GM21367 (cell line): ENCODE results near the gene KCTD2.
"Not testable (repeated sequence)": the region's sequence is repeated elsewhere in the genome, so short reads cannot be mapped to it uniquely, and the experiment has no call there.

Experiments used
- ATAC-seq: cut with Tn5 transposase; IDR thresholded peaks from one replicate; pipeline ENCODE4 v1.9.1; 2021; ENCODE audit not compliant: unreplicated experiment

The KCTD2 gene

GRCh38 chr17:75019710-75020109 is 27.3 kb upstream of the KCTD2 start:
- ATAC-seq: no peak

GRCh38 chr17:75020331-75021110 is 26.5 kb upstream of the KCTD2 start:
- no peak for ATAC-seq

GRCh38 chr17:75024686-75025397 is 22.2 kb upstream of the KCTD2 start:
- no peak for ATAC-seq

DNA sequence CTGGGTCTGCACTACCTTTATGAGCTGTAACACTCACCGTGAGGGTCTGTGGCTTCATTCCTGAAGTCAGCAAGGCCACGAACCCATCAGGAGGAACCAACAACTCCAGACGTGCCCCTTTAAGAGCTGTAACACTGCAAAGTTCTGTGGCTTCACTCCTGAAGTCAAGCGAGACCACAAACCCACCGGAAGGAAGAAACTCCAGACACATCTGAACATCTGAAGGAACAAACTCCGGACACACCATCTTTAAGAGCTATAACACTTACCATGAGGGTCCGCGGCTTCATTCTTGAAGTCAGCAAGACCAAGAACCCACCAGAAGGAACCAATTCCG is 21.7 kb upstream of the KCTD2 start:
- ATAC-seq: not testable (repeated sequence)

GRCh38 chr17:75026650-75027049 is 20.4 kb upstream of the KCTD2 start:
- not testable (repeated sequence) for ATAC-seq

- no peak for ATAC-seq
These were observed 16.9 kb upstream of the KCTD2 start for GRCh38 chr17:75030161-75030560.

GRCh38 chr17:75031972-75032719 is 14.9 kb upstream of the KCTD2 start:
- ATAC-seq: no peak

GRCh38 chr17:75032720-75033280 is 14.2 kb upstream of the KCTD2 start:
- ATAC-seq: no peak

GRCh38 chr17:75033346-75034235 is 13.4 kb upstream of the KCTD2 start:
- peak; percentile 50 for ATAC-seq

GRCh38 chr17:75034236-75034908 is 12.7 kb upstream of the KCTD2 start:
- peak; percentile 34 for ATAC-seq

GRCh38 chr17:75036643-75037268 is 10.3 kb upstream of the KCTD2 start:
- ATAC-seq: no peak

DNA sequence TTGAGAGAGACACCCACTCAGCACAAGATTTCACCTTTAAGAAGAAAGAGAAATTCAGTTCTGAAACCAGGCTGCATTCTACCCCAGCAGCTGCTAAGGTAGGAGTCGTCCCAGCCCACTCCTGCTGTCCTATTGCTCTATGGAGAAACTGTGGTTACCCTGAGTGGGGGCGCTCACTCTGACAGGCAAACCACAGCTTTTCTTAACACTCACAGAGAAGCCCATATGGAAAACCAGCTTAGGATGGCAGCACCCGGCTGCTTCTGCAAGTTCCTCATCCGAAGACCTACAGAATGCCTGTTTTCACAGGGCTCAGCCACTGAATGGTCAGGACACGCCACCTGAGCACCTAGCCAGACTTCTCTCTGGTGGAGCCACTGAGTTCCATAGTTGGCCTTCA is 7.8 kb upstream of the KCTD2 start:
- no peak for ATAC-seq

DNA sequence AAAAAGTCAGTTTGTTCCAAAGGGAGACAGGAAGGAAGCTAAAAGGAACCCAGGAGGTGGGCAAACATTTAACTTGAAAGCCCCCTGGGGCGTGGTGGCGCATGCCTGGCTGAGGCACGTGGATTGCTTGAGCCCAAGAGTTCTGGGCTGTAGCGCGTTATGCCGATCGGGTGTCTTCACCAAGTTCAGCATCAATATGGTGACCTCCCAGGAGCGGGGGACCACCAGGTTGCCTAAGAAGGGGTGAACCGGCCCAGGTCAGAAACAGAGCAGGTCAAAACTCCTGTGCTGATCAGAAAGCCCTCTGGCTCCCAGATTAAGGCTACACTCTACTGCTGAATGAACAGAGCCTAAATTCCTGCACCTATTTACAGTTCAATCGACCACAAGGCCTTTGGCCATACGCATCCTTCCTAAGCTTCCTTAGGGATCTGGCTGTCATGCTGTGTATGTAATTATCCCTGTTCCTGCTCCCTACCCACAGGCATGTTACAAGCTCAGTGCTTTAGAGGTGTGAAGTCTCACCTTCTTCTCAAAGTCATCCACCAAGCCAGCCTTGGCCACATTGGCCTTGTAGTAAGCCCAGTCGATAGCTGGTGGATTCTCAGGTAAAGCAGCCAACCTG is 5.3 kb upstream of the KCTD2 start:
- ATAC-seq: no peak

DNA sequence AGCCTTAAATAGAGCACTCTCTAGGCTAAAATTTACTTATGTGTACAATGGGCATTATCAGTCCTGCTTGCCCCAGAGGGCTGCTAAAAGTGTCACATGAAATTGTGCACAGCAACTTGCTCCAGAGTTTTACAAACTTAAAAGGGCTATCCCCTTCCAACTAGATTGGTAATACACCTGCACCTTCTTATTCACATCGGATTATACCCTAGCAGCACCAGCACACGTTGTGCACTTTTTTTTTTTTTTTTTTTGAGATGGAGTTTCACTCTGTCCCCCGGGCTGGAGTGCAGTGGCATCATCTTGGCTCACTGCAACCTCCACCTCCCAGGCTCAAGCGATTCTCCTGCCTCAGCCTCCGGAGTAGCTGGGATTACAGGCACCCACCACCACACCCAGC is 3.2 kb upstream of the KCTD2 start:
- not testable (repeated sequence) for ATAC-seq

DNA sequence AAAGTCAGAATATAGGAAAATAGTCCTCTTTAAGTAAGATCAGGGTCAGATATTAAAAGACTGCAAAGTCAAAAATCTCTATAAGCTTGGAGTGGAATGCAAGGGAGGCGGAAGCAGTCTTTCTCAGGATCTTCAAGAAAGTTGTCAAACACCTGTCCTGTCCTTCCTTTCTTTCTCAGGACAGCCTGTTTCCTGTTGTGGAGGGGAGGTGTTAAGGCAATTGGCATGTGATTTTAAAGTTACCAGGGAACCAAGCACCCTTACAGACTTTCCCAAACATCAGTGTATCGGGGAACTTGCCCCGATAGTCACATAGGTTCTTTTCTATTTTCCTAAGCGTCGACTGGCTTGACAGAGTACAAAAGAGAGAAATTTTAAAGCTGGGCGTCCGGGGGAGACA is 2.3 kb upstream of the KCTD2 start:
- no peak for ATAC-seq

DNA sequence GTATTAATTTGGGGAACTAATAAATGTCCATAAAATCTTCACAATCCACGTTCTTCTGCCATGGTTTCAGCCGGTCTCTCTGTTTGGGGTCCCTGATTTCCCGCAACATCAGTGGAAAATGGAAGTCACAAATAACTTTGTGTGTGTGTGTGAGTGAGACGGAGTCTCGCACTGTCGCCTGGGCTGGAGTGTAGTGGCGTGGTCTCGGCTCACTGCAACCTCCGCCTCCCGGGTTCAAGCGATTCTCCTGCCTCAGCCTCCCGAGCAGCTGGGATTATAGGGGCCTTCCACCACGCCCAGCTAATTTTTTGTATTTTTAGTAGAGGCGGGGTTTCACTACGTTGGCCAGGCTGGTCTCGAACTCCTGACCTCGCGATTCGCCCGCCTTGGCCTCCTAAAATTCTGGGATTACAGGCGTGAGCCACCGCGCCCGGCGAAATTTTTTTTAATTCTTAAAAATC is 1.0 kb upstream of the KCTD2 start:
- ATAC-seq: not testable (repeated sequence)

DNA sequence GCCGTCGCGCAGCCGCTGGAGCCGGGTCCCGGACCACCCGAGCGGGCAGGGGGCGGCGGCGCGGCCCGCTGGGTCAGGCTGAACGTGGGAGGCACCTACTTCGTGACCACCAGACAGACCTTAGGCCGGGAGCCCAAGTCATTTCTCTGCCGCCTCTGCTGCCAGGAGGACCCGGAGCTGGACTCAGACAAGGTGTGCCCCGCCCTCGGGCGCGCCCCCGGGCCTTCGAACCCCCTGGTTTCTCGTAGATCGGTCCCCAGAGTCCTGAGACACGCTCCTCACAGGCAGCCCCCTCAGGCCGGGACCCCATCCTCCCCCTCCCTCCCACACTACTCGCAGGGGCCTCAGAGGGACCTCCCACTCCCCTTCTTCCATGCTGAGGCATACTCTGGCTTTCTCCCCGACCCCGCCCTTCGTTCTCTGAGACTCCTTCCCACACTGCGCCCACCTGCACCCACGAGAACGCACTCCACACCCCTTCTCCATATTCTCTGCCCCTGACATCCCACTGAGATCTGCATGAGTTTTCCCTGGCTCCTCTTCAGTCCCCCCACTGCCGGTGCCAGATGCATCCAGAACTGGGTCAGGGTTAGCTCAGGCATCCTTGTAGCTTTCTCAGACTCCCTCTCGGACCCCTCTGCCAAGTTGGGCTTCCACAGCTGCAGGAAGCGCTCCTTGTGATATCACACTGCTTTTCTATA is 523 bp downstream of the KCTD2 start:
- no peak for ATAC-seq

GRCh38 chr17:75048249-75048878 is 1.3 kb downstream of the KCTD2 start:
- no peak for ATAC-seq
